ENCODE data around the gene NKD2. TPM values are rescaled to one million over a fixed set of nuclear protein-coding genes. Genes with fewer than 3 reads are reported as not detected.
"Not testable (repeated sequence)": the region's sequence is repeated elsewhere in the genome, so short reads cannot be mapped to it uniquely, and the experiment has no call there.

The NKD2 gene
- polyA plus RNA-seq, 1 experiment: not detected

DNA sequence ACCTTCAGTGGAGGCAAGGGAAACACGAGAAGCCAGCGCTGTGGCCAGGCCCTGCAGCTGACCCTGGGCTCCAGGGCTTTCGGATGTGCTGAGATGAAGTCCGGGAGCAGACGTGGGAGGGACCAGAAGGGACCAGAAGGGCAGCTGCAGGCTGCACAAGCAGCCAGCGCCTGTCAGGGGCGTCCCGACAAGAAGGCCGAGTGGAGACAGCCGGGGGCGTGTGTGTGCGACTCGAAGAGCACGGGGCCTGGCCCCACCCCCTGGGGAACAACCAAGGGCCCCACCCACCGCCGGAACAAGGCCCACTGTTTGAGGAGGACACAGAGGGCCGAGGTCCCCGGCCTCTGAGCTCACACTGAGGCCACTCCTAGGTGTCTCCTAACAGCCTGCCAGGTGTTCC lies 71.8 kb downstream of the NKD2 start:
- no peaks in the 10 kb centered on the region for H3K27me3 ChIP-seq (ENCODE audit: control insufficient read depth, insufficient read depth, low read length)
- no peak overlapping the region for H3K4me3 ChIP-seq (ENCODE audit: low read depth, low read length)
- peaks cover 83% of the 10 kb centered on the region for H3K9me3 ChIP-seq (ENCODE audit: control insufficient read depth, insufficient read depth, low read length)
- TF ChIP-seq, protein P1, sequence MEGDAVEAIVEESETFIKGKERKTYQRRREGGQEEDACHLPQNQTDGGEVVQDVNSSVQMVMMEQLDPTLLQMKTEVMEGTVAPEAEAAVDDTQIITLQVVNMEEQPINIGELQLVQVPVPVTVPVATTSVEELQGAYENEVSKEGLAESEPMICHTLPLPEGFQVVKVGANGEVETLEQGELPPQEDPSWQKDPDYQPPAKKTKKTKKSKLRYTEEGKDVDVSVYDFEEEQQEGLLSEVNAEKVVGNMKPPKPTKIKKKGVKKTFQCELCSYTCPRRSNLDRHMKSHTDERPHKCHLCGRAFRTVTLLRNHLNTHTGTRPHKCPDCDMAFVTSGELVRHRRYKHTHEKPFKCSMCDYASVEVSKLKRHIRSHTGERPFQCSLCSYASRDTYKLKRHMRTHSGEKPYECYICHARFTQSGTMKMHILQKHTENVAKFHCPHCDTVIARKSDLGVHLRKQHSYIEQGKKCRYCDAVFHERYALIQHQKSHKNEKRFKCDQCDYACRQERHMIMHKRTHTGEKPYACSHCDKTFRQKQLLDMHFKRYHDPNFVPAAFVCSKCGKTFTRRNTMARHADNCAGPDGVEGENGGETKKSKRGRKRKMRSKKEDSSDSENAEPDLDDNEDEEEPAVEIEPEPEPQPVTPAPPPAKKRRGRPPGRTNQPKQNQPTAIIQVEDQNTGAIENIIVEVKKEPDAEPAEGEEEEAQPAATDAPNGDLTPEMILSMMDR (IDR thresholded peaks at IDR 0.05; ENCODE audit: low read depth, low read length): no peak
- ChIA-PET CTCF (no interaction called here), POLR2A (no interaction called here)
- DNase-seq (ENCODE audit: low read depth, low spot score): no peak
- no peak overlapping the region for H3K27ac ChIP-seq (ENCODE audit: low read depth, low read length)

DNA sequence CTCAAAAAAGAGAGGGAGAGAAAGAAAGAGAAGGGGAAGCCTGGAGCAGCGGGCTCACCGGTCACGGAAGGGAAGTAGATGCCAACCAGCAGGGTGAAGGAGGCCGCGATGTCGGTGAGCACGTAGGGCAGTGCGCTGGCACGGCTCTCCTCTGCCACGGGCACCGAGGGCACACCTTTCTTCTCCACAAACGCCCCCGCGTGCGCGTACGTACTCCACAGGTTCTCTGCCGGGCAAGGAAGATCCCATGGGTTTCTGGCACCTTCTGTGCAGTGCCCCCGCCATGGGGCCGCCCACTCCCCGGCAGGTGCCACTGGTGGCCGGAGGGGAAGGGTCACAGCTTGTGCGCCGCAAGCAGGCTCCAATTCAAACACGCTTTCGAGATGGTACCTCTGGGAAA lies 72.9 kb downstream of the NKD2 start:
- ChIA-PET POLR2A (no interaction called here), CTCF (no interaction called here)
- Histone ChIP-seq H3K9me3 (ENCODE audit: control insufficient read depth, insufficient read depth, low read length) (peaks cover 82% of the 10 kb centered on the region), H3K27me3 (ENCODE audit: control insufficient read depth, insufficient read depth, low read length) (no peaks in the 10 kb centered on the region), H3K4me3 (ENCODE audit: low read depth, low read length) (no peak overlapping the region), H3K27ac (ENCODE audit: low read depth, low read length) (no peak overlapping the region)
- TF ChIP-seq, protein P1 (IDR thresholded peaks at IDR 0.05; ENCODE audit: low read depth, low read length): no peak
- no peak for DNase-seq (ENCODE audit: low read depth, low spot score)

- H3K4me3 ChIP-seq (ENCODE audit: low read depth, low read length); CTCF ChIA-PET; DNase-seq (ENCODE audit: low read depth, low spot score); POLR2A ChIA-PET; H3K27me3 ChIP-seq (ENCODE audit: control insufficient read depth, insufficient read depth, low read length); H3K27ac ChIP-seq (ENCODE audit: low read depth, low read length): not testable (repeated sequence)
- H3K9me3 ChIP-seq (ENCODE audit: control insufficient read depth, insufficient read depth, low read length): peaks cover 81% of the 10 kb centered on the region
Observed at GRCh38 chr5:1083026-1083425, 74.4 kb downstream of the NKD2 start.

DNA sequence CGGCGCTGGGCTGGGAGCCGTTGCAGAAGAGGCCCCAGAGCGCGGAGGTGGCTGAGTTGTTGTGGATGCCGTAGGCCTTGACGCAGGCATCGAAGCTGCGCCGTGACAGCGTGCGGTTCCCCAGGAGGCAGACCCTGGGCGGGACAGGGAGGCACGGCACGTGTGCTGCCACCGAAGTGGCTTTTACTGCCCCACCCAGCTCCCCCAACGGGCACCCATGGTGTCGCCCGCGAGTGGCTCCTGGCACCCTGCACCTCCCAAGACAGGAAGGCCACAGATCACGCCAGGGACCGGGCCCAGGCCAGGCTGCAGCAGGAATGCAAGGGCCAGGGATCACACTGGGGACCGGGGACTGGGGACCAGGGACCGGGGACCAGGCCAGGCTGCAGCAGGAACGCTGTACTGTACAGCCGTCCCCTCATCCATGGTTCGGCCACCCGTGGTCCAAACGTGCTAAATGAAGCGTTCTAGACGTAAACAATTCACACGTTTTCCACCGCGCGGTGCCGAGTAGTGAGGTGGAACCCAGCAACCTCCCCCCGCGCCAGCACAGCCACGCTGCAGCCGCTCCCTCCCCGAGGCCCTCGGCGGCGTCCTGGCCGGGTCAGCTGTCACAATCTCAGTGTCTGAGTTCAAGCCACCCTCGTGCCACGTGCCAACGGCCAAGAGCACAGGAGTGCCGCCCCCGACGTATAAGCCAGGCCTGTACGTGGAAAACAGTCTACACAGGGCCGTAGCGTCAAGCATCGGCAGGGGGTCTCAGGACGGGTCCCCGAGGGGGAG lies 75.4 kb downstream of the NKD2 start:
- ChIA-PET POLR2A (no interaction called here), CTCF (no interaction called here)
- no peak overlapping the region for H3K4me3 ChIP-seq (ENCODE audit: low read depth, low read length)

DNA sequence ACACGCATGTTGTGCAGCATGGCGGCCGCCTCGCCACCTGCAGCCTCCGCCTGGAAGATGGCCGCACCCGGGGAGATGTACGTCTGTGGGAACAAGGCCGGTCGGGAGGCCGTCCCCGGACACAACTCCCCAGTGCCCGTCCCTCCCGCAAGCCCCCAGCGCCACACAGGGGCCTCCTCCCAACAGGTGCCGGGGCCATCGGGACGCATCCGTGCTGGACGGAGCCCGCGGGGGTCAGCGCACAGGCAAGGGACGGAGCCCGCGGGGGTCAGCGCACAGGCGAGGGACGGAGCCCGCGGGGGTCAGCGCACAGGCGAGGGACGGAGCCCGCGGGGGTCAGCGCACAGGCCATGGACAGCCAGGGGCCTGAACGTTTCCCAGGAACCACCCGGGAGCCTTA lies 76.8 kb downstream of the NKD2 start:
- Histone ChIP-seq H3K27ac (ENCODE audit: low read depth, low read length) (no peak overlapping the region), H3K27me3 (ENCODE audit: control insufficient read depth, insufficient read depth, low read length) (peaks cover 3% of the 10 kb centered on the region), H3K4me3 (ENCODE audit: low read depth, low read length) (no peak overlapping the region), H3K9me3 (ENCODE audit: control insufficient read depth, insufficient read depth, low read length) (peaks cover 69% of the 10 kb centered on the region)
- TF ChIP-seq, protein P1 (IDR thresholded peaks at IDR 0.05; ENCODE audit: low read depth, low read length): no peak
- CTCF ChIA-PET: no interaction called here
- POLR2A ChIA-PET: no interaction called here
- no peak for DNase-seq (ENCODE audit: low read depth, low spot score)

More for the DNA sequence above, 75.4 kb downstream of the NKD2 start:
- H3K9me3 ChIP-seq (ENCODE audit: control insufficient read depth, insufficient read depth, low read length): peaks cover 82% of the 10 kb centered on the region
- DNase-seq (ENCODE audit: low read depth, low spot score): no peak
- TF ChIP-seq, protein P1 (IDR thresholded peaks at IDR 0.05; ENCODE audit: low read depth, low read length): no peak
- H3K27me3 ChIP-seq (ENCODE audit: control insufficient read depth, insufficient read depth, low read length): no peaks in the 10 kb centered on the region
- H3K27ac ChIP-seq (ENCODE audit: low read depth, low read length): no peak overlapping the region

Measured in AG04450 (cell line).